OCI-LY7 (cell line): ENCODE data around the gene TTC9B. TPM values are rescaled to one million over a fixed set of nuclear protein-coding genes. Genes with fewer than 3 reads are reported as not detected.

Source experiments
- BruUV-seq: library from RNA; stranded (reverse); fragments of 400-500 nt; replicated peaks from 2 replicates; lab custom pipeline; 2021; lab: Mats Ljungman, UMichigan
- CTCF ChIA-PET: fragments of 300-600 bp; sonication (Branson Sonifier 250); formaldehyde crosslinking; loops from one replicate; lab custom pipeline; 2022; ENCODE audit warnings: antibody characterized with exemption; ENCODE audit not compliant: unreplicated experiment; lab: Charles Lee
- POLR2A ChIA-PET: fragments of 300-600 bp; sonication (Branson Sonifier 250); formaldehyde crosslinking; loops from one replicate; lab custom pipeline; 2022; ENCODE audit warnings: antibody characterized with exemption; lab: Charles Lee
- DNase-seq: peaks from one replicate; pipeline ENCODE4 v3.0.0-alpha.2; 2015; ENCODE audit warnings: low spot score
- H2AFZ ChIP-seq: fragments of 200-600 bp; sonication (generic), shearing (Covaris generic); 2 replicates; pipeline ENCODE4 v1.6.1; 2014; ENCODE audit warnings: mild to moderate bottlenecking, antibody characterized with exemption, low read length, moderate library complexity
- H3K27ac ChIP-seq: fragments of 200-600 bp; sonication (generic); 2 replicates; pipeline ENCODE4 v1.5.1; 2014; ENCODE audit warnings: mixed run types, low read depth, mild to moderate bottlenecking, moderate library complexity, low read length, inconsistent platforms; ENCODE audit not compliant: poor library complexity, severe bottlenecking
- H3K36me3 ChIP-seq: fragments of 200-600 bp; sonication (generic); 2 replicates; pipeline ENCODE4 v1.6.1; 2014; ENCODE audit warnings: mild to moderate bottlenecking, antibody characterized with exemption, low read length, moderate library complexity, mixed read lengths; ENCODE audit not compliant: insufficient read depth
- H3K4me1 ChIP-seq: fragments of 200-600 bp; sonication (generic); 2 replicates; pipeline ENCODE4 v1.5.1; 2014; ENCODE audit warnings: mild to moderate bottlenecking, low read length; ENCODE audit not compliant: insufficient read depth, poor library complexity, severe bottlenecking
- H3K4me2 ChIP-seq: fragments of 200-600 bp; sonication (generic); 2 replicates; pipeline ENCODE4 v1.6.1; 2014; ENCODE audit warnings: mild to moderate bottlenecking, low read length
- H3K4me3 ChIP-seq: fragments of 200-600 bp; sonication (generic); 2 replicates; pipeline ENCODE4 v1.5.1; 2014; ENCODE audit warnings: mild to moderate bottlenecking, low read depth, low read length; ENCODE audit not compliant: poor library complexity, severe bottlenecking
- H3K79me2 ChIP-seq: fragments of 200-600 bp; sonication (generic); 2 replicates; pipeline ENCODE4 v1.6.1; 2016; ENCODE audit warnings: low read depth, mild to moderate bottlenecking, low read length, moderate library complexity, mixed read lengths; ENCODE audit not compliant: insufficient read depth
- H3K9me2 ChIP-seq: fragments of 200-600 bp; sonication (generic); 2 replicates; pipeline ENCODE4 v1.6.1; 2016; ENCODE audit warnings: mild to moderate bottlenecking, low read length, mixed read lengths; ENCODE audit not compliant: insufficient read depth
- H3K9me3 ChIP-seq: fragments of 200-600 bp; sonication (generic); 2 replicates; pipeline ENCODE4 v1.6.1; 2014; ENCODE audit warnings: mild to moderate bottlenecking, mixed run types, low read length, mixed read lengths
- H4K20me1 ChIP-seq: fragments of 200-600 bp; sonication (generic); 2 replicates; pipeline ENCODE4 v1.6.1; 2014; ENCODE audit warnings: mild to moderate bottlenecking, antibody characterized with exemption, low read length, moderate library complexity, mixed read lengths; ENCODE audit not compliant: insufficient read depth
- CTCF ChIP-seq: fragments of 200-600 bp; sonication (generic); conservative IDR thresholded peaks from 2 replicates; pipeline ENCODE4 v1.5.1; 2014; ENCODE audit warnings: mild to moderate bottlenecking, antibody characterized with exemption, low read length, moderate library complexity, mixed read lengths
- EZH2phosphoT487 ChIP-seq: fragments of 200-600 bp; sonication (generic); IDR thresholded peaks from 2 replicates; pipeline ENCODE4 v1.6.1; 2018; ENCODE audit warnings: low read depth, borderline replicate concordance, mild to moderate bottlenecking, mixed run types, antibody characterized with exemption, low read length, moderate library complexity, mixed read lengths
- intact Hi-C: fragments of 100-400 bp; cut with micrococcal nuclease; formaldehyde crosslinking; loops from one replicate; pipeline ENCODE4 v1.10.0; 2022; ENCODE audit not compliant: unreplicated experiment
- total RNA-seq, 2 experiments: library from RNA; depleted of rRNA in 1 of 2; stranded (reverse); fragments of >200 nt in 1 of 2; shearing (Covaris generic) in 1 of 2; gene quantifications; 2 replicates each; pipeline ENCODE4 v1.2.3, GENCODE V29; 2014 to 2022

TTC9B gene
- total RNA-seq, 2 experiments from 2014 or later = not detected

GRCh38 chr19:40253611-40254092, 35.5 kb upstream of the TTC9B start:
- Histone ChIP-seq H3K36me3 (peaks cover 80% of the 10 kb centered on the region), H3K9me3 (no peaks in the 10 kb centered on the region), H3K79me2 (peaks cover 5% of the 10 kb centered on the region; the same call in 1 of the 2 replicates), H2AFZ (no peak overlapping the region), H4K20me1 (no peaks in the 10 kb centered on the region), H3K27ac (no peak overlapping the region), H3K4me1 (no peaks in the 10 kb centered on the region), H3K9me2 (no peaks in the 10 kb centered on the region), H3K4me2 (no peak overlapping the region), H3K4me3 (no peak overlapping the region)
- TSS peak; percentile 37 for BruUV-seq
- no peak for TF ChIP-seq CTCF
- TF ChIP-seq EZH2phosphoT487 = no peak
- ChIA-PET POLR2A (no interaction called here), CTCF (no interaction called here)
- intact Hi-C loops = no loop called here
- DNase-seq = no peak

GRCh38 chr19:40252395-40252794, 34.2 kb upstream of the TTC9B start:
- Histone ChIP-seq H3K36me3 (peaks cover 73% of the 10 kb centered on the region), H4K20me1 (no peaks in the 10 kb centered on the region), H3K4me2 (no peak overlapping the region), H3K9me3 (no peaks in the 10 kb centered on the region), H3K9me2 (no peaks in the 10 kb centered on the region), H3K27ac (no peak overlapping the region), H2AFZ (no peak overlapping the region), H3K4me3 (no peak overlapping the region), H3K4me1 (no peaks in the 10 kb centered on the region), H3K79me2 (no peaks in the 10 kb centered on the region)
- BruUV-seq = no TSS peak
- TF ChIP-seq CTCF (no peak), EZH2phosphoT487 (no peak)
- DNase-seq = no peak
- ChIA-PET CTCF (no interaction called here), POLR2A (no interaction called here)
- intact Hi-C loops = no loop called here

- peaks cover 69% of the 10 kb centered on the region for H3K36me3 ChIP-seq
- POLR2A ChIA-PET = no interaction called here
- no TSS peak for BruUV-seq
- no peak overlapping the region for H2AFZ ChIP-seq
- H3K9me3 ChIP-seq = no peaks in the 10 kb centered on the region
- no peak overlapping the region for H3K4me3 ChIP-seq
- no peaks in the 10 kb centered on the region for H3K79me2 ChIP-seq
- H3K27ac ChIP-seq = no peak overlapping the region
- no peak for DNase-seq
- no peak overlapping the region for H3K4me2 ChIP-seq
- no peaks in the 10 kb centered on the region for H3K4me1 ChIP-seq
- CTCF ChIA-PET = no interaction called here
- H4K20me1 ChIP-seq = no peaks in the 10 kb centered on the region
- intact Hi-C loops = no loop called here
- no peak for TF ChIP-seq CTCF
- no peak for TF ChIP-seq EZH2phosphoT487
- H3K9me2 ChIP-seq = no peaks in the 10 kb centered on the region
Observed at GRCh38 chr19:40251991-40252390, 33.8 kb upstream of the TTC9B start.
